ENCODE measurements around the gene PLPPR3.

DNA sequence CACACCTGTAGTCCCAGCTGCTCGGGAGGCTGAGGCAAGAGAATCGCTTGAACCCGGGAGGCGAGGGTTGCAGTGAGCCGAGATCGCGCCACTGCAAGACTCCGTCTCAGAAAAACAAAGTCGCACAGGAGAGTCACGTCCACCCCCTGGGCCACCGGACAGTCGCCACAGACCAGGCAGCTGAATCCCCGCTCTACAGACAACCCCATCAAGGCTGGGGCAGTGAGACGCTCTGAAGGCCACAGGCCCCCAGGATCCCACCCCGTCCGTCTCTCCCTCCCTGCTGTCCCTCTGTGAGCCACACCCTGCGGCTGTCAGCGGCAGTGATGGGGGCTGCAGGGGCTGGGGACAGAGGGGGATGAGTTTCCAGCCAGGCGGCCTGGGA, 40.0 kb downstream of the PLPPR3 start:
- TF ChIP-seq, protein P1, sequence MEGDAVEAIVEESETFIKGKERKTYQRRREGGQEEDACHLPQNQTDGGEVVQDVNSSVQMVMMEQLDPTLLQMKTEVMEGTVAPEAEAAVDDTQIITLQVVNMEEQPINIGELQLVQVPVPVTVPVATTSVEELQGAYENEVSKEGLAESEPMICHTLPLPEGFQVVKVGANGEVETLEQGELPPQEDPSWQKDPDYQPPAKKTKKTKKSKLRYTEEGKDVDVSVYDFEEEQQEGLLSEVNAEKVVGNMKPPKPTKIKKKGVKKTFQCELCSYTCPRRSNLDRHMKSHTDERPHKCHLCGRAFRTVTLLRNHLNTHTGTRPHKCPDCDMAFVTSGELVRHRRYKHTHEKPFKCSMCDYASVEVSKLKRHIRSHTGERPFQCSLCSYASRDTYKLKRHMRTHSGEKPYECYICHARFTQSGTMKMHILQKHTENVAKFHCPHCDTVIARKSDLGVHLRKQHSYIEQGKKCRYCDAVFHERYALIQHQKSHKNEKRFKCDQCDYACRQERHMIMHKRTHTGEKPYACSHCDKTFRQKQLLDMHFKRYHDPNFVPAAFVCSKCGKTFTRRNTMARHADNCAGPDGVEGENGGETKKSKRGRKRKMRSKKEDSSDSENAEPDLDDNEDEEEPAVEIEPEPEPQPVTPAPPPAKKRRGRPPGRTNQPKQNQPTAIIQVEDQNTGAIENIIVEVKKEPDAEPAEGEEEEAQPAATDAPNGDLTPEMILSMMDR (IDR thresholded peaks at IDR 0.05) = no peak
- TF ChIP-seq EP300 (IDR thresholded peaks at IDR 0.05) (no peak), POLR2A (IDR thresholded peaks at IDR 0.05) (no peak), POLR2AphosphoS5 (IDR thresholded peaks at IDR 0.05) (no peak)

Data from suprapubic skin (tissue), 4 donors.